ENCODE data around the gene ARHGAP33. TPM values are rescaled to one million over a fixed set of nuclear protein-coding genes. Genes with fewer than 3 reads are reported as not detected.

The ARHGAP33 gene
- total and polyA plus RNA-seq, 4 donors = 3.1 to 16.6 (median 12.2) TPM

- peak; percentile 98 to 99 (median 99) for DNase-seq
- Histone ChIP-seq H3K27me3 (ENCODE audit: control insufficient read depth in 3 of 3, insufficient read depth in 3 of 3, low read length in 2 of 3) (no peaks in the 10 kb centered on the region), H3K9ac (ENCODE audit: insufficient read depth in 1 of 2, low read length in 2 of 2) (peak overlapping the region in 1 of 2 donors; percentile 38), H3K4me1 (ENCODE audit: control insufficient read depth in 5 of 5, insufficient read depth in 5 of 5, low read length in 5 of 5) (peaks cover 0 to 22% (median 4%) of the 10 kb centered on the region in 5 donors), H3K9me3 (ENCODE audit: control insufficient read depth in 4 of 4, insufficient read depth in 3 of 4, low read length in 3 of 4) (no peaks in the 10 kb centered on the region), H3K27ac (ENCODE audit: low read depth in 1 of 2, low read length in 1 of 2) (peak overlapping the region; percentile 74 to 94), H3K4me3 (peak overlapping the region; percentile 56), H3K36me3 (ENCODE audit: control insufficient read depth in 4 of 4, insufficient read depth in 4 of 4, low read length in 4 of 4) (peaks cover 3 to 28% (median 15%) of the 10 kb centered on the region in 4 donors)
- TF ChIP-seq CTCF (IDR thresholded peaks at IDR 0.05; ENCODE audit: control extremely low read depth, extremely low read depth) = no peak
- peak; percentile 91 for ATAC-seq (ENCODE audit: insufficient read depth, low FRiP score)
- 0 to 1% methylated on average over 54 to 63 of the region's 63 CpGs for WGBS, 2 donors
Measured at GRCh38 chr19:35740423-35741202, 34.8 kb upstream of the ARHGAP33 start.

GRCh38 chr19:35741203-35741515, 34.2 kb upstream of the ARHGAP33 start:
- H3K4me1 ChIP-seq (ENCODE audit: control insufficient read depth in 5 of 5, insufficient read depth in 5 of 5, low read length in 5 of 5) = peaks cover 0 to 27% (median 5%) of the 10 kb centered on the region in 5 donors

GRCh38 chr19:35742121-35742724, 33.1 kb upstream of the ARHGAP33 start, which contains the start of gene IGFLR1:
IGFLR1 (minus strand) TSS chr19:35742452; CDS start chr19:35741180, 1,272 bp downstream.
- Histone ChIP-seq H3K27ac (ENCODE audit: low read depth in 1 of 2, low read length in 1 of 2) (peak within 1 kb of the TSS in 1 of 2 donors; percentile 69), H3K9ac (ENCODE audit: insufficient read depth in 1 of 2, low read length in 2 of 2) (no peak within 1 kb of the TSS), H3K27me3 (ENCODE audit: control insufficient read depth in 3 of 3, insufficient read depth in 3 of 3, low read length in 2 of 3) (no peaks in the 10 kb centered on the region), H3K9me3 (ENCODE audit: control insufficient read depth in 4 of 4, insufficient read depth in 3 of 4, low read length in 3 of 4) (no peaks in the 10 kb centered on the region), H3K4me3 (no peak within 1 kb of the TSS), H3K4me1 (ENCODE audit: control insufficient read depth in 5 of 5, insufficient read depth in 5 of 5, low read length in 5 of 5) (peaks cover 0 to 30% (median 8%) of the 10 kb centered on the region in 5 donors), H3K36me3 (ENCODE audit: control insufficient read depth in 4 of 4, insufficient read depth in 4 of 4, low read length in 4 of 4) (peaks cover 3 to 19% (median 10%) of the 10 kb centered on the region in 4 donors)
- DNase-seq = no peak
- no peak for TF ChIP-seq CTCF (IDR thresholded peaks at IDR 0.05; ENCODE audit: control extremely low read depth, extremely low read depth)
- no peak for ATAC-seq (ENCODE audit: insufficient read depth, low FRiP score)
- WGBS, 2 donors = 24 to 58% methylated on average over 9 of the region's 9 CpGs

More at GRCh38 chr19:35741203-35741515, 34.2 kb upstream of the ARHGAP33 start:
- no peak for ATAC-seq (ENCODE audit: insufficient read depth, low FRiP score)
- H3K4me3 ChIP-seq = no peak overlapping the region
- peaks cover 3 to 28% (median 14%) of the 10 kb centered on the region in 4 donors for H3K36me3 ChIP-seq (ENCODE audit: control insufficient read depth in 4 of 4, insufficient read depth in 4 of 4, low read length in 4 of 4)
- no peaks in the 10 kb centered on the region for H3K27me3 ChIP-seq (ENCODE audit: control insufficient read depth in 3 of 3, insufficient read depth in 3 of 3, low read length in 2 of 3)
- H3K9ac ChIP-seq (ENCODE audit: insufficient read depth in 1 of 2, low read length in 2 of 2) = peak overlapping the region in 1 of 2 donors; percentile 23
- no peak for TF ChIP-seq CTCF (IDR thresholded peaks at IDR 0.05; ENCODE audit: control extremely low read depth, extremely low read depth)
- no peak for DNase-seq
- H3K27ac ChIP-seq (ENCODE audit: low read depth in 1 of 2, low read length in 1 of 2) = peak overlapping the region; percentile 74 to 94
- no peaks in the 10 kb centered on the region for H3K9me3 ChIP-seq (ENCODE audit: control insufficient read depth in 4 of 4, insufficient read depth in 3 of 4, low read length in 3 of 4)
- 1 to 7% methylated on average over 12 of the region's 12 CpGs for WGBS, 2 donors

Measured in lung (tissue), 12 donors.